ENCODE measurements around the gene IQCK. TPM values are rescaled to one million over a fixed set of nuclear protein-coding genes. Genes with fewer than 3 reads are reported as not detected.

IQCK gene
- total RNA-seq, 4 donors from 2014 or later = 23.1 to 62.7 (median 37.6) TPM

- peak; percentile 81 to 89 for DNase-seq (ENCODE audit: low spot score in 2 of 2)
- peaks cover 0 to 68% (median 0%) of the 10 kb centered on the region in 3 donors for H3K36me3 ChIP-seq
- no peak overlapping the region for H3K4me3 ChIP-seq
- H3K27ac ChIP-seq = peak overlapping the region; percentile 76 to 88 (median 83)
- 12 to 32% methylated on average over 10 of the region's 10 CpGs for WGBS, 2 donors
- no peaks in the 10 kb centered on the region for H3K9me3 ChIP-seq
- TF ChIP-seq CTCF (IDR thresholded peaks at IDR 0.05) (no peak), EP300 (IDR thresholded peaks at IDR 0.05) (peak; percentile 84 to 85), POLR2A (IDR thresholded peaks at IDR 0.05) (peak in 1 of 2 donors; percentile 14)
- H3K4me1 ChIP-seq = peaks cover 0 to 58% (median 41%) of the 10 kb centered on the region in 4 donors
- H3K27me3 ChIP-seq = no peaks in the 10 kb centered on the region
Measured at GRCh38 chr16:19696328-19696727, 21.7 kb upstream of the IQCK start.

- peak overlapping the region; percentile 76 to 88 (median 83) for H3K27ac ChIP-seq
- H3K4me1 ChIP-seq = peaks cover 0 to 55% (median 41%) of the 10 kb centered on the region in 4 donors
- no peaks in the 10 kb centered on the region for H3K27me3 ChIP-seq
- DNase-seq (ENCODE audit: low spot score in 2 of 2) = no peak
- peaks cover 0 to 68% (median 0%) of the 10 kb centered on the region in 3 donors for H3K36me3 ChIP-seq
- H3K4me3 ChIP-seq = no peak overlapping the region
- 93 to 94% methylated on average over 13 to 15 of the region's 15 CpGs for WGBS, 2 donors
- TF ChIP-seq EP300 (IDR thresholded peaks at IDR 0.05) = no peak
- no peak for TF ChIP-seq CTCF (IDR thresholded peaks at IDR 0.05)
- no peak for TF ChIP-seq POLR2A (IDR thresholded peaks at IDR 0.05)
- no peaks in the 10 kb centered on the region for H3K9me3 ChIP-seq
Measured at GRCh38 chr16:19696961-19697360, 21.1 kb upstream of the IQCK start.

- Histone ChIP-seq H3K4me1 (peaks cover 0 to 55% (median 41%) of the 10 kb centered on the region in 4 donors), H3K4me3 (no peak overlapping the region), H3K9me3 (no peaks in the 10 kb centered on the region), H3K27me3 (no peaks in the 10 kb centered on the region), H3K27ac (peak overlapping the region; percentile 31 to 88 (median 83)), H3K36me3 (peaks cover 0 to 68% (median 0%) of the 10 kb centered on the region in 3 donors)
- TF ChIP-seq POLR2A (IDR thresholded peaks at IDR 0.05) = no peak
- no peak for TF ChIP-seq EP300 (IDR thresholded peaks at IDR 0.05)
- TF ChIP-seq CTCF (IDR thresholded peaks at IDR 0.05) = no peak
- 89% methylated on average over 8 of the region's 8 CpGs for WGBS, 2 donors
- no peak for DNase-seq (ENCODE audit: low spot score in 2 of 2)
Measured at GRCh38 chr16:19697756-19698318, 20.2 kb upstream of the IQCK start.

- Histone ChIP-seq H3K27ac (peak overlapping the region; percentile 31 to 88 (median 83)), H3K36me3 (peaks cover 0 to 70% (median 0%) of the 10 kb centered on the region in 3 donors), H3K4me1 (peaks cover 0 to 55% (median 41%) of the 10 kb centered on the region in 4 donors), H3K4me3 (no peak overlapping the region), H3K27me3 (no peaks in the 10 kb centered on the region), H3K9me3 (no peaks in the 10 kb centered on the region)
- no peak for TF ChIP-seq CTCF (IDR thresholded peaks at IDR 0.05)
- no peak for TF ChIP-seq POLR2A (IDR thresholded peaks at IDR 0.05)
- TF ChIP-seq EP300 (IDR thresholded peaks at IDR 0.05) = peak in 1 of 2 donors; percentile 70
- DNase-seq (ENCODE audit: low spot score in 2 of 2) = peak in 1 of 2 donors; percentile 31
- WGBS, 2 donors = 88% methylated on average over 17 to 19 of the region's 19 CpGs
Measured at GRCh38 chr16:19698480-19699465, 19.3 kb upstream of the IQCK start.
